Measurements from ENCODE around the gene PRKAG2.

GRCh38 chr7:151637781-151638261 lies 239.1 kb downstream of the PRKAG2 start:
- TF ChIP-seq POLR2AphosphoS5 (IDR thresholded peaks at IDR 0.05; ENCODE audit: low read depth, low read length) (no peak), TAF1 (IDR thresholded peaks at IDR 0.05; ENCODE audit: low read depth, low read length) (no peak), POLR2A (IDR thresholded peaks at IDR 0.05; ENCODE audit: low read depth, low read length) (no peak), SPI1 (IDR thresholded peaks at IDR 0.05; ENCODE audit: low read depth, low read length) (no peak), POU2F2 (IDR thresholded peaks at IDR 0.05; ENCODE audit: low read depth, low read length) (no peak)

All from GM12891 (cell line).